Transverse colon (tissue), 4 donors: ENCODE measurements around the gene SIL1. TPM values are rescaled to one million over a fixed set of nuclear protein-coding genes. Genes with fewer than 3 reads are reported as not detected.
A peak's percentile ranks its signal among the peaks of the same experiment; 100 is the strongest.

Experiments used
- DNase-seq: peaks from one replicate; pipeline ENCODE4 v3.0.0-alpha.2; 2019
- H3K27ac ChIP-seq, 4 donors: fragments of 200-600 bp; sonication (generic); 2 replicates each; pipeline ENCODE4 v1.5.1; 2016 to 2018; ENCODE audit warnings: inconsistent platforms in 4 of 4
- H3K27me3 ChIP-seq: fragments of 200-600 bp; sonication (generic); 2 replicates; pipeline ENCODE4 v1.5.1; 2017; ENCODE audit warnings: inconsistent platforms
- H3K36me3 ChIP-seq, 4 donors: fragments of 200-600 bp; sonication (generic); 2 replicates each; pipeline ENCODE4 v1.5.1; 2017 to 2019; ENCODE audit warnings: inconsistent platforms in 4 of 4
- H3K4me1 ChIP-seq, 4 donors: fragments of 200-600 bp; sonication (generic); 2 replicates each; pipeline ENCODE4 v1.5.1; 2017 to 2020; ENCODE audit warnings: inconsistent platforms in 4 of 4
- H3K4me3 ChIP-seq, 4 donors: fragments of 200-600 bp; sonication (generic); 1 replicate in 1 of 4; 2 replicates in 3 of 4; pipeline versions ENCODE4 v1.5.1 to v1.6.1; 2017 to 2019; ENCODE audit warnings: inconsistent platforms in 4 of 4
- H3K9me3 ChIP-seq, 2 donors: fragments of 200-600 bp; sonication (generic); 2 replicates each; pipeline ENCODE4 v1.5.1; 2017 to 2019; ENCODE audit warnings: inconsistent platforms in 2 of 2
- EP300 ChIP-seq: sonication (generic); formaldehyde crosslinking; IDR thresholded peaks from one replicate; pipeline ENCODE4 v1.6.1; 2017; ENCODE audit warnings: antibody characterized with exemption, low read depth
- POLR2A ChIP-seq: fragments of 450-650 bp; IDR thresholded peaks from one replicate; pipeline ENCODE4 v1.6.1; 2016; ENCODE audit warnings: antibody characterized with exemption, mild to moderate bottlenecking, moderate library complexity
- POLR2AphosphoS5 ChIP-seq, 3 donors: sonication (generic); formaldehyde crosslinking; IDR thresholded peaks; one replicate each; pipeline ENCODE4 v1.6.1; 2016; ENCODE audit warnings: antibody characterized with exemption in 3 of 3
- WGBS, 2 donors: methylation state at CpG; one replicate each; pipeline ENCODE4 v1.1.5; 2018; ENCODE audit warnings: low coverage in 1 of 2; 5-methylcytosine and 5-hydroxymethylcytosine counted together
- in situ Hi-C, 4 donors: fragments of 200-750 bp; cut with MboI; loops; one replicate each; pipeline versions ENCODE4 v1.15.0 to v1.15.1; 2017; ENCODE audit warnings: low sequenced_read_pairs in 3 of 4, low pct_ligation_motif_present in 1 of 4, low pct_unique_long_range_greater_than_20kb in 1 of 4
- intact Hi-C: fragments of 100-400 bp; cut with DNase I; formaldehyde crosslinking; loops from one replicate; pipeline ENCODE4 v1.15.1; 2023; ENCODE audit warnings: low total_unique reads
- total RNA-seq, 4 donors: library from RNA; depleted of rRNA; stranded (reverse); fragments of >200 nt; gene quantifications; one replicate each; pipeline ENCODE4 v1.1.0, GENCODE V29; 2016
- TF ChIP-seq, protein P1 (sequence below), 5 experiments: fragments of 200-600 bp in 3 of 5; fragments of 450-650 bp in 2 of 5; sonication (generic) in 3 of 5; IDR thresholded peaks; 1 replicate in 2 of 5; 2 replicates in 3 of 5; pipeline ENCODE4 v1.5.1; 2016 to 2017; ENCODE audit warnings: antibody characterized with exemption in 5 of 5, inconsistent platforms in 3 of 5, mild to moderate bottlenecking in 2 of 5, moderate library complexity in 1 of 5

SIL1 gene
- total RNA-seq, 4 donors from 2014 or later: 11.1 to 38.1 (median 29.0) TPM

DNA sequence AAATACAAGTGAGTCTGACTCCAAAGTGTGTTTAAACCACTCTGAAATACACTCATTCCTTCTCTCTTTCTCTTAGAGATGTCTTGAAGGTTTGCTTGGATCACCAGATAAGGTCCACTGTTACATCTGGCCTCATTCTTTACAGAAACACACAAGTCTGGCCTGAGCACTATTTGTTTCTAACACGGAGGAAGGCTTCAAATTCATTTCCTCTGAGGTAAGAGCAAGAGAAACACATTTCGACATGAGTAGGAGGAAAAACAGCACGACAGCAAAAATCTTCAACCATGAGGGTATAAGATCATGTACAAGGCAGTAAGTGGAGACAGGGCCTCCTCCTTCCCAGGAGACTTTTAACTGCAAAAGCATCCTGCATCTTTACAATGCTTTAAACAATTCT is 8.0 kb downstream of the SIL1 start:
- no peak overlapping the region for H3K27ac ChIP-seq
- H3K27me3 ChIP-seq: no peaks in the 10 kb centered on the region
- in situ Hi-C loops: no loop called here
- H3K9me3 ChIP-seq: no peaks in the 10 kb centered on the region
- WGBS, 2 donors: 45% methylated on average over 3 of the region's 3 CpGs; no CpG with 5 or more reads in 1 of the 2 donors
- intact Hi-C loops: no loop called here
- H3K4me1 ChIP-seq: peaks cover 1 to 24% (median 11%) of the 10 kb centered on the region in 4 donors
- H3K36me3 ChIP-seq: no peaks in the 10 kb centered on the region
- no peak for DNase-seq
- no peak for TF ChIP-seq EP300
- TF ChIP-seq, protein P1, sequence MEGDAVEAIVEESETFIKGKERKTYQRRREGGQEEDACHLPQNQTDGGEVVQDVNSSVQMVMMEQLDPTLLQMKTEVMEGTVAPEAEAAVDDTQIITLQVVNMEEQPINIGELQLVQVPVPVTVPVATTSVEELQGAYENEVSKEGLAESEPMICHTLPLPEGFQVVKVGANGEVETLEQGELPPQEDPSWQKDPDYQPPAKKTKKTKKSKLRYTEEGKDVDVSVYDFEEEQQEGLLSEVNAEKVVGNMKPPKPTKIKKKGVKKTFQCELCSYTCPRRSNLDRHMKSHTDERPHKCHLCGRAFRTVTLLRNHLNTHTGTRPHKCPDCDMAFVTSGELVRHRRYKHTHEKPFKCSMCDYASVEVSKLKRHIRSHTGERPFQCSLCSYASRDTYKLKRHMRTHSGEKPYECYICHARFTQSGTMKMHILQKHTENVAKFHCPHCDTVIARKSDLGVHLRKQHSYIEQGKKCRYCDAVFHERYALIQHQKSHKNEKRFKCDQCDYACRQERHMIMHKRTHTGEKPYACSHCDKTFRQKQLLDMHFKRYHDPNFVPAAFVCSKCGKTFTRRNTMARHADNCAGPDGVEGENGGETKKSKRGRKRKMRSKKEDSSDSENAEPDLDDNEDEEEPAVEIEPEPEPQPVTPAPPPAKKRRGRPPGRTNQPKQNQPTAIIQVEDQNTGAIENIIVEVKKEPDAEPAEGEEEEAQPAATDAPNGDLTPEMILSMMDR (IDR thresholded peaks at IDR 0.05): no peak
- no peak for TF ChIP-seq POLR2AphosphoS5 (IDR thresholded peaks at IDR 0.05)
- no peak for TF ChIP-seq POLR2A
- H3K4me3 ChIP-seq: no peak overlapping the region

DNA sequence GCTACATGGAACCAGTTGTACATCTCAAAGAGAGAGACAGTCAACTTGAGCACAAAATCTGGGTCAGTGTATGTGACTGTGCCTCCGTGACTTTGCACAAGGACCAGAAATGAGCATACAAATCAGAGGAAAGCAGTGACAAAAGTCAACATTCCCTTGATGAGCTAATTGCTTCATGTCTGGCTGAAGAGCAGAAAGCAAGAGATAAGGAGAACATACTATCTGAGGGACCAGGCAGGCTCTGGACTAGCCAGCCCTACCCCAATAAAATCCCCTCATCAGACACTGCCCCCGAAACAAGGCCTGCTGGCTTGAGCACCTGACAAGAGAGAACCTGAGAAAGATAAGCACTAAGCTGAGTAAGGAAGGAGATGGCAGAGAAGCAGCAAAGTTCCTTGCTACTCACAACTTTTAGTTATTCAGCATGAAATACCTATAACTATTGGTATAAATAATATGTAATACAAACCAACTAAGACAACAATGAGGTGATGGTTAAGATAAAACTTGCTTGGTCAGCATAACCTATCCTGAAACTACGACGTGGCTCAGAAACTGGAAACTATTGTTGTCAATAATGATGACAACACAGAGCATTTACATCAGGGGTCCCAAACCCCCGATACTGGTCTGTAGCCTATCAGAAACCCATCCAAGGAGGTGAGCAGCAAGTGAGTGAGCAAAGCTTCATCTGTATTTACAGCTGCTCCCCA is 9.5 kb downstream of the SIL1 start:
- in situ Hi-C loops (no loop called here), intact Hi-C loops (no loop called here)
- no peak for TF ChIP-seq POLR2A
- no peak for TF ChIP-seq POLR2AphosphoS5 (IDR thresholded peaks at IDR 0.05)
- TF ChIP-seq, protein P1 (IDR thresholded peaks at IDR 0.05): no peak
- TF ChIP-seq EP300: no peak
- no peaks in the 10 kb centered on the region for H3K36me3 ChIP-seq
- no peaks in the 10 kb centered on the region for H3K27me3 ChIP-seq
- H3K27ac ChIP-seq: no peak overlapping the region
- H3K4me3 ChIP-seq: no peak overlapping the region
- no peak for DNase-seq
- 82 to 88% methylated on average over 4 to 5 of the region's 5 CpGs for WGBS, 2 donors
- no peaks in the 10 kb centered on the region for H3K9me3 ChIP-seq
- peaks cover 7 to 39% (median 18%) of the 10 kb centered on the region in 4 donors for H3K4me1 ChIP-seq

DNA sequence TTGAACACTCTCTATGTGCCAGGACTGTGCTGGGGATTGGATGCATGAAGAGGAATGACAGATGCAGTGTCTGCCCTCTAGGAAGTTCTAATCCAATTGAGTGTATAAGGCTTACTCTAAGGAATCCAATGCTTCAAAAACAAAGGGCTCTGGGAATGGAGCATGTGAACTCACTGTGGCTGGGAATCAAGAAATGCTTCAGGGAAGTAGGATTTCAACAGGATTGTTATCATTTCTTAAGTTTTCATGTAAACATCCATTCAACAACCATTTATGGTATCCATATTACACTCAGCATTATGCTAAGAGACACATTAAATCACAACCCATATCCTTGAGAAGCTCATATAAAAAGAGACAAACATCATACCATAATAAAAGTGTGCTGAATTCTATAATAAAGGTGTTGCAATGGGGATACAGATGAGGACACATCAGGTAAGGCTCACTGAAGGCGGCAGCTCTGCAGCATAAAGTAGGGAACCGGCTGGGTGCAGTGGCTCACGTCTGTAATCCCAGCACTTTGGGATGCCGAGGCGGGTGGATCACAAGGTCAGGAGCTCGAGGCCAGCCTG is 11.3 kb downstream of the SIL1 start:
- TF ChIP-seq EP300 (no peak), POLR2A (no peak), POLR2AphosphoS5 (IDR thresholded peaks at IDR 0.05) (peak in 1 of 3 donors; percentile 11)
- WGBS, 2 donors: 64% methylated on average over 6 of the region's 6 CpGs; no CpG with 5 or more reads in 1 of the 2 donors
- Histone ChIP-seq H3K4me1 (peaks cover 19 to 57% (median 31%) of the 10 kb centered on the region in 4 donors), H3K9me3 (no peaks in the 10 kb centered on the region), H3K27ac (peak overlapping the region in 1 of 4 donors; percentile 6), H3K4me3 (no peak overlapping the region), H3K36me3 (no peaks in the 10 kb centered on the region), H3K27me3 (no peaks in the 10 kb centered on the region)
- peak; percentile 26 for DNase-seq
- in situ Hi-C loops (no loop called here), intact Hi-C loops (no loop called here)

DNA sequence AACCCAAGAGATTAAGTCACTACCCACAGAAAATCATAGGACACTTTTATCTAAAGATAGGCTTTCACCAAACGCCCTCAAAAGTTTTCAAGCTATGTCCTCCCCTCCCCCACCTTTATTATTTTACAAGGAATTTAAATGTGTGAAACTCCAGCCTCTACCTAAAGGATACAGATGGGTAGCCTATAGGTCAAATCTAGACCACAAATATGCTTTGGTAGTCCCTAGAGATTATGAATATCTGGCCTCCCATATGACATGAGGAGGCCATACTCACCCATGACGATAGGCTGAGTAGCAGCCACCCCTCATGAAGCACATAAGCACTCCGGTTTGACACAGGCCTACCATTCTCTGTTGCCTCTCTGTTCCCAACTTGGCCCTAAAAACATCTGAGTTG is 11.9 kb downstream of the SIL1 start:
- H3K9me3 ChIP-seq: no peaks in the 10 kb centered on the region
- TF ChIP-seq, protein P1 (IDR thresholded peaks at IDR 0.05): no peak
- no peak for TF ChIP-seq EP300
- no peak for TF ChIP-seq POLR2A
- no peak for TF ChIP-seq POLR2AphosphoS5 (IDR thresholded peaks at IDR 0.05)
- peak overlapping the region in 1 of 4 donors; percentile 6 for H3K27ac ChIP-seq
- 90% methylated on average over 3 of the region's 3 CpGs; no CpG with 5 or more reads in 1 of the 2 donors for WGBS, 2 donors
- intact Hi-C loops: no loop called here
- no peaks in the 10 kb centered on the region for H3K27me3 ChIP-seq
- H3K4me3 ChIP-seq: no peak overlapping the region
- H3K4me1 ChIP-seq: peaks cover 25 to 63% (median 35%) of the 10 kb centered on the region in 4 donors
- in situ Hi-C loops: no loop called here
- H3K36me3 ChIP-seq: no peaks in the 10 kb centered on the region
- no peak for DNase-seq
